HepG2 (cell line): Measurements from ENCODE around the gene RELB. TPM values are rescaled to one million over a fixed set of nuclear protein-coding genes. Genes with fewer than 3 reads are reported as not detected.
A peak's percentile ranks its signal among the peaks of the same experiment; 100 is the strongest.

Experiments
- ARID5B ChIP-seq: IDR thresholded peaks from 2 replicates; pipeline ENCODE4 v1.4.0; 2020; ENCODE audit warnings: mild to moderate bottlenecking, missing genetic modification reagents
- ATF7 ChIP-seq, 2 experiments: fragments of 450-650 bp in 1 of 2; sonication (generic) in 1 of 2; formaldehyde crosslinking in 1 of 2; IDR thresholded peaks; 2 replicates each; pipeline versions ENCODE4 v1.4.0 to v1.6.1; 2016 to 2020; ENCODE audit warnings: antibody characterized with exemption in 1 of 2, mild to moderate bottlenecking in 1 of 2, missing genetic modification reagents in 1 of 2
- GPN1 ChIP-seq: sonication (generic); formaldehyde crosslinking; IDR thresholded peaks from 2 replicates; pipeline ENCODE4 v1.5.1; 2020; ENCODE audit warnings: missing genetic modification reagents, borderline replicate concordance
- MLXIP ChIP-seq: sonication (generic); formaldehyde crosslinking; IDR thresholded peaks from 2 replicates; pipeline ENCODE4 v1.9.0; 2021; ENCODE audit warnings: missing genetic modification reagents, borderline replicate concordance
- REST ChIP-seq, 2 experiments: IDR thresholded peaks; 2 replicates each; pipeline ENCODE4 v1.6.1; 2011 to 2012; ENCODE audit warnings: low read length in 2 of 2, borderline replicate concordance in 1 of 2, low read depth in 1 of 2, mild to moderate bottlenecking in 1 of 2, moderate library complexity in 1 of 2
- SIN3A ChIP-seq: IDR thresholded peaks from 2 replicates; pipeline ENCODE4 v1.6.1; 2011; ENCODE audit warnings: low read depth, mild to moderate bottlenecking, control low read depth, low read length, borderline replicate concordance
- SYNCRIP ChIP-seq: fragments of 200-400 bp; formaldehyde crosslinking; IDR thresholded peaks from 2 replicates; pipeline ENCODE4 v1.6.1; 2018; ENCODE audit warnings: mild to moderate bottlenecking, low read depth, low read length; ENCODE audit not compliant: insufficient read depth
- TBP ChIP-seq: sonication (generic); formaldehyde crosslinking; IDR thresholded peaks from 2 replicates; pipeline ENCODE4 v1.5.0; 2020; ENCODE audit warnings: missing genetic modification reagents
- XRCC5 ChIP-seq: fragments of 200-400 bp; formaldehyde crosslinking; optimal IDR thresholded peaks from 2 replicates; pipeline ENCODE3; 2017; ENCODE audit warnings: mild to moderate bottlenecking, low read length
- ZNF33A ChIP-seq: sonication (generic); formaldehyde crosslinking; IDR thresholded peaks from 2 replicates; pipeline ENCODE4 v1.5.1; 2020; ENCODE audit warnings: missing genetic modification reagents, mild to moderate bottlenecking, moderate library complexity, borderline replicate concordance
- ZNF567 ChIP-seq: sonication (generic); formaldehyde crosslinking; IDR thresholded peaks from 2 replicates; pipeline ENCODE4 v1.8.1; 2023; ENCODE audit warnings: mild to moderate bottlenecking, missing genetic modification reagents, borderline replicate concordance
- ZNF597 ChIP-seq: sonication (generic); formaldehyde crosslinking; IDR thresholded peaks from 2 replicates; pipeline ENCODE4 v1.5.0; 2020; ENCODE audit warnings: missing genetic modification reagents
- ZUFSP ChIP-seq: sonication (generic); formaldehyde crosslinking; IDR thresholded peaks from 2 replicates; pipeline ENCODE4 v1.9.0; 2021; ENCODE audit warnings: missing genetic modification reagents, mild to moderate bottlenecking, borderline replicate concordance
- polyA plus RNA-seq, 8 experiments: library from polyadenylated mRNA; depleted of rRNA in 3 of 8; stranded (reverse) in 7 of 8; unstranded in 1 of 8; fragments of >200 nt; fragmentation: Illumina TruSeq in 4 of 8; extraction: Trizol in 4 of 8; gene quantifications; 2 replicates each; pipeline versions ENCODE4 v1.2.1 to v1.2.3, GENCODE V29; 2011 to 2016; ENCODE audit warnings: low read depth in 4 of 8, missing spikeins in 1 of 8, mixed read lengths in 1 of 8; ENCODE audit not compliant: insufficient read depth in 1 of 8
- total RNA-seq, 5 experiments: library from RNA; depleted of rRNA; stranded (reverse); fragments of >200 nt; fragmentation: Illumina TruSeq; extraction: Trizol; gene quantifications; 2 replicates each; pipeline ENCODE4 v1.2.3, GENCODE V29; 2016; ENCODE audit warnings: low read depth in 1 of 5

RELB gene
- total and polyA plus RNA-seq, 2 of the 13 experiments (the other 11 are each of a cell fraction or from before 2014, with no cell fraction given), result 1.9 to 3.5 TPM

- TF ChIP-seq ZNF597 (CRISPR knock-in tag) (no peak), TBP (CRISPR knock-in tag) (no peak), ARID5B (CRISPR knock-in tag) (no peak), ZNF33A (CRISPR knock-in tag) (no peak), ATF7 (IDR thresholded peaks at IDR 0.05) (no peak), ATF7 (CRISPR knock-in tag; IDR thresholded peaks at IDR 0.05) (no peak), GPN1 (CRISPR knock-in tag) (no peak), SYNCRIP (no peak), ZNF567 (no peak), REST (IDR thresholded peaks at IDR 0.05; ENCODE audit: borderline replicate concordance in 1 of 2, low read depth in 1 of 2, low read length in 2 of 2) (no peak), SIN3A (peak; percentile 57; the same call in 1 of the 2 replicates), MLXIP (CRISPR knock-in tag) (no peak), ZUFSP (no peak), XRCC5 (peak; percentile 86)
These were observed 46.4 kb upstream of the RELB start, which contains the start of gene CLPTM1 (continued) for GRCh38 chr19:44954649-44955504.
